Stimulated activated CD8-positive, alpha-beta memory T cell treated with anti-CD3 and anti-CD28 coated beads, Interleukin-7, amount 100 ng/mL, for 48 hours (primary cell): ENCODE results near the gene PPP2R3B.

Experiments
- DNase-seq, 2 donors: peaks; one replicate each; pipeline ENCODE4 v3.0.0-alpha.2; 2020; ENCODE audit warnings: low read depth in 1 of 2; ENCODE audit errors: extremely low read depth in 1 of 2

The PPP2R3B gene

DNA sequence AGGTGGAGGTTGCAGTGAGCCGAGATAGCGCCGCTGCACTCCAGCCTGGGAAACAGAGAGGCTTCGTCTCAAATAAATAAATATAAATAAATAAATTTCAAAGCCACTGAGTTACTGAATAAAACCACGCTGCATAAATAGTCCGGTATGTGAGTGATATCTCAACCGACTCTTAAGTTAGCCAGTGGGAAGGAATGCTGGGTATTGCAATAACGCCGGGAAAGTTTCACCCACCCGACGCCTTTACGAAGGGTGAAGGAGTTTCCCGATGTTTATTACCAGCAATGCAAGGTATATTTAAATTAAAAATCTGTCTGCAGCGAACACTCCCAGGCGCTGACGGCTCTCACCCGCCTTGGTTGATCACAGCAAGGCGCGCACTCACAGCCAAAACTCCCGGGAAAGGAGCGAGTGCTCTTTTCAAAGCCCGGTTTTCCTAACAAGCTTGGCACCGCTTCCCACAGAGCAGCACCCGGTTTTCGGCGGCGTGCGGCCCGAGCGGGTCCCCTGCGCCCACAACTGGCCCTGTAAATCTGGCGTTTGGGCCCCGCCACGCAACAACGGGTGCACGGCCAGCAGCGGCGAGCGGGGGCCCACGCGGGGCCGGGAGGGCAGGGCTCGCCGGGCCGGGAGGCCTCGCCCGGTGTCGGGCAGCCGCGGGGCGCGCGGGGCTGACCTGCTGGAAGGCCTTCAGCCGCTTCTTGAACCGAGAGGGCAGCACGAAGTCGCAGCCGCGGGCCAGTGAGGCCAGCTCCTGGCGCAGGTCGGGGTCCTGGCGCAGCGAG is 13.7 kb downstream of the PPP2R3B start:
- no peak for DNase-seq

DNA sequence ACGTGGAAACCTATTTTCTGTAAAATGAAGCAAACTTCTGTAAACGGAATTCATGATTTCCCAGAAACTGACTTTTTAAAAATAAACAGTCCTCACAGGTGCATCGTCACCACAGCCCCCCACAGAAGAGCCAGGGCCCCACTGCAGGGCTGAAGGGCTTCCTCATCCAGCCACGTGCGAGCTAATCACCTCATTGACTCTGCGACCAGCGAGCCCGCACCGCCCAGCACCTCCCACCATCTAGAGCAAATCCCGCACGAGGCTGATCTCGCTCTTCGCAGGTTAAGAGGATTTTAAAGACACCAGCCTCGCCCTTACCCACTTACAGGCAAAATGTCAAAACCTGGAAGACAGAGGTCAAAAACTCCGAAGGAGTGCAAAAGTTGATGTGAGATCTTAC is 14.8 kb downstream of the PPP2R3B start:
- no peak for DNase-seq

DNA sequence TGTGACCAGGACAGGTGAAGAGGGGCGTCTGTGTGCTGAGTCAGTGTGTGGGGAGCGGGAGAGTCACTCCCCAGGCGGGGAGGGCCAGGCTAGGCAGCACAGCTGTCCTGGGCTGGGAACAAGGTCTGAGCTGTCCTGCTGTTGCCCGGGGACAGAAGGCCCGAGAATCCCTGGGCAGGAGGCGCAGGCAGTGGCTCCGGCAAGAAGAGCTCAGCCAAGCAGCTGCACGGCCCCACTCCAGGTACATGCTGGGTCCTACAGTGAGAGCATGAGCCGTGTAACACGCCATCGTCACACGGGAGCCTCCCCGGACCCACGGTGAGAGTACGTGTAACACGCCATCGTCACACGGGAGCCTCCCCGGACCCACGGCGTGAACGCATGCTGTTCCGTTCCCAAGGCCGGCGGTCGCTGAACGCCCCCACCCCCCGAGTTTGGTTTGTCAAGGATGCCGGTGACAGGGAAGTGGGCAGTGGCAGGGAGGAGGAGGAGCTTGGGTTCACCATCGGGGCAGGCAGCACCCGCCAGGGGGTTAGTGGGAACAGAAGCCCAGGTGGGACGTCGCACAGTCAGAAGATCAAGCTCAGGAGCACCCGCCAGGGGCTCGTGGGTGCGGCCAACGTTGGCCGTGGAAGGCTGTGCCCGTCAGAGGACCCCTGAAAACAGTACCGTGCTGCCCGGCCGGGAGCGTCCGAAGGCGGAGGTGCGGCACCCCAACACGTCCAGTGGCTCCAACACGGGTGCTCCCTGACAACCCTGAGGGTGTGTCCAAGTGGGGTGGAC is 15.6 kb downstream of the PPP2R3B start:
- DNase-seq, result no peak

DNA sequence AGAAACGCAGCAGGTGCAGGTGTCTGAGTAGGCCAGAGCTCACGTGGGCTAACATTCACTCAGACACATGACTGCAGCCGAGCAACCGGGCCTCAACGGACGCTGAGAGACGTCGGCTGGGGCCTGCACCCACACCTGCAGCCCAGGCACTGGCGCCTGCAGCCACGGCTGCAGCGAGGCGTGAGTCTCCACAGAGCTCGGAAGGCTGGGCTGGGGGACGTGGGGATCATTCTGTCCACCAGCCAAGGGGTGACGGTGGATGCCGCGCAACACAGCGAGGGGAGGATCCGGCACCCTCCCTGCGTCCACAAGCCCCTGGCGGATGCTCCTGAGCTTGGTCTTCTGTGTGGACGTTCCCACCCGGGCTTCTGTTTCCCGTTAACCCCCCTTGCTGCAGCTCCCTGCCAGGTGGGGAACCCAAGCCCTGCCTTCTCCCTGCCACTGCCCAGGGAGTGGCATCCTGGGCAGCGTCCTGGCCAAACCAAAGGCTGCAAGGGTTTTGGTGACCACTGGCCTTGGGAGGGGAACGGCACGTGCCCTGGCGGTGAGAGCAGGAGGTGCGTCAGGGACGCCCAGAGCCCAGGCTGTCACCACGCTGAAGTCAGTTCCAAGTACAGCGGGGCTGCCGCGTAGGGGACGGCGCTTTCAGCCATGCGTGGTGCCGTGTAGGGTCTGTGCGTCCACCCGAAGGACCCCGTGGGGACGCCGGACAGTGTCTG is 16.3 kb downstream of the PPP2R3B start:
- no peak for DNase-seq

DNA sequence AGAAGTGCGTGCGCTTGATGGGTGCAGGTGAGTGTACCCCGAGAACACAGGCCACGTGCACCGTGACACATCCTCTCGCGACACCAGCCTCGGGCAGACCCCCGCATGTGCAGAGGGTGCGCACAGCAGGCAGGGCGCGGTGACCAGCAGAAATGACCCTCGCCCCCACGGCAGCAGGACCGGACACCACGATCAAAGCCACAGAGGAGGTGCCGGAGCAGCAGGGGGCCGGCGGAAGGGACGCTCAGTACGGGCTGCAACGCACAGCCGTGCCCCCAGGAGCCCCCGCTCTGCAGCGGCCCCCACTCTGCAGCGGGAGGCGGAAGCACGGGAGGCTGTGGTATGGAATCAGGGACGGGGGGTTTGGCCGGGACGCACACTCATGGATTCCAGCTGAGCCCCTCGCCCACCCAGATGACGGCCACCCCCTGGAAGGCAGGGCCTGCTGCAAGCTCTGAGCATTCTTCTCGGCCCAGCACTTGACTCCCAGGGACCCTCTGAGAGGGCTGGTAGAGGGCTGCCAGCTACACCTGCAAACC is 17.1 kb downstream of the PPP2R3B start:
- no peak for DNase-seq

DNA sequence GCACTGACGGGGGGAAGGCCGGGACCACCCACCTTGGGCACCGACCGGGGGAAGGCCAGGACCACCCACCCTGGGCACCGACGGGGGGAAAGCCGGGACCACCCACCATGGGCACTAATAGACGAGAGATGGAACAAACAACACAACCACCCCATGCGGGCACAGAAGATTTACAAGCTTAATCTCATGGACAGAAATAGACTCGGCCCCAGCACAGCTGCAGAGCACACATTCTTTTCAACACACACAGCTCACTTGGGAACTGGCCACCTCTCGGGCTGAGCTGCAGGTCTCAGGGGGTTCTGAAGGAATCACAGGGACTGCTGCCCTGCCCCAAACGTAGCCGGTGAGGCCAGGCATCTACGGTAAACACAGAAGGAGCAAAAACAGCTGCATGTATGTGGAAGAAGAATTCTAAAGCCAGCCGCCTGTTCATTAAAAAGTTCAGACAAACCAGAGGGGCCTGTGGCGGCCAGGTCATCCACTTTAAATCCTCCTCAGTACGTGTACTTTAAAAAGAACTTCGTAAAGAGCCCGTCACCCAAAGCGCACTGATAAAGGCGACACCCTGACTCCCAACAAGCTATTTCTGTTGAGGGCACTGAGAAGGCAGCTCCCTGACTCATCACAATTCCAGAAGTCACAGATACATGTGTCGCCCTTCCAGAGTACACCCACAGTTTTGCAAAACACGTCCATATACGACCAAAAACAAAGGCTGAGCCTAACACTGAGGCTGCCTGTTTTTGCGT is 17.7 kb downstream of the PPP2R3B start:
- no peak for DNase-seq

DNA sequence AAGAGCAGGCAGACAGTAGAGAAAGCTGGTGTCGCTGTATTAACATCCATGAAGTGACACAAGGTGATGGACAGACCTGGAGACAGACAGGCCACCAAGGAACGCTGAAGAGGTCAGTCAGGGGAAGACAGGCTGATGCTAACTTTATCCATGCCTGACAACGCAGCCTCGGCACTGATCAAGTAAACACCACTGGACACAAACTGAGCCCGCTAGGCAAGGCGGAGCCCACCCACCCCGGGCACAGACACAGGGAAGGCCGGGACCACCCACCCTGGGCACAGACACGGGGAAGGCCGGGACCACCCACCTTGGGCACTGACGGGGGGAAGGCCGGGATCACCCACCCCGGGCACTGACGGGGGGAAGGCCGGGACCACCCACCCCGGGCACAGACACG is 18.8 kb downstream of the PPP2R3B start:
- no peak for DNase-seq

DNA sequence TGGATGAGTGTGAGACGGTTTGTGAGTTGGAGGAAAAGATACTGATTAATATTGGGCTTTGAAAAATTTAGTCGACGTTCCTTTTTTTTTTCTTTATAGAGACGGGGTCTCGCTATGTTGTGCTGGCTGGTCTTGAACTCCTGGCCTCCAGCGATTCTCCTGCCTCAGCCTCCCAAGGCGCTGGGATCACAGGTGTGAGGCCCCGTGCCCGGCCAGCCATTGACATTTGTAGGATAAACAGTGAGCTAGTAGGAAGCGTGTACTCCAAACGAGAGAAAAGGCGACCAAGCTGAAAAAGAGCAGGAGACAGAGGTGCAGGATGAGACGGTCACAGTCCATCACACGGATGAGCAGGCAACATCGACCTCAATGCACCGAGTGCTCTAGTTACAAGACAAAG is 19.4 kb downstream of the PPP2R3B start:
- DNase-seq, result no peak

DNA sequence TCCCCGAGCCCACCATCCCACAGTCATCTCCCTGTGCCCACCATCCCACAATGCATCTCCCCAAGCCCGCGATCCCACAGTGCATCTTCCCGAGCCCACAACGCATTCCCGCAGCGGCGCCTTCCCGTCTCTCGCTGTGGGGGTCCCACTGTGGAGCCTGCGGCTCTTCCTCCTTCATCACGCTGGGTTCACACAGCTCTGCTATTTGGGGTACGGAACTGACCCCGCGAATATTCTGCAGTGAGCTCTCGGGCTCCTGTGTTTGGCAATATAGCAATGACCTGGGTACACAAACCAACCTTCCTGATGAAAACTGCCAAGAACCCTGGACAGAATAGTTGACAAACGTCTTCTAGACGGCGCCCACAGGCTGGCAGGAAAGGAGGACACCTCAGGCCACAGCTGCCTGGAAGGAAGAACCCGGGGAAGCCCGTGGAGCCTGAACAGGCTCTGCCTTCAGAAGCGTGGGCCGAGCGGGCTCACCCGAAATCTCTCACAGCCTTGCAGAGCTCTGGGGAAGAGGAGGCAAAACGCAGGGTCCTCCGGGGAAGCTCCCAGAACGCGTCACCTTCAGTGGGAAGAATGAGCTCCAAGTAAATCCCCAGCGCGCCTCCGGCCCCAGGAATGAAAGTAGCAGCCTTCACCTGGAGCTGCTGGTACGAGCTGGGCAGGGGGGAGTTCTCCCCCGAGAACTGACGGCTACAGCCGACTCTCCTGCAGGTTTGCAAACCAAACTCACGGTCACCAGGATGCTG is 22.9 kb downstream of the PPP2R3B start:
- no peak for DNase-seq

DNA sequence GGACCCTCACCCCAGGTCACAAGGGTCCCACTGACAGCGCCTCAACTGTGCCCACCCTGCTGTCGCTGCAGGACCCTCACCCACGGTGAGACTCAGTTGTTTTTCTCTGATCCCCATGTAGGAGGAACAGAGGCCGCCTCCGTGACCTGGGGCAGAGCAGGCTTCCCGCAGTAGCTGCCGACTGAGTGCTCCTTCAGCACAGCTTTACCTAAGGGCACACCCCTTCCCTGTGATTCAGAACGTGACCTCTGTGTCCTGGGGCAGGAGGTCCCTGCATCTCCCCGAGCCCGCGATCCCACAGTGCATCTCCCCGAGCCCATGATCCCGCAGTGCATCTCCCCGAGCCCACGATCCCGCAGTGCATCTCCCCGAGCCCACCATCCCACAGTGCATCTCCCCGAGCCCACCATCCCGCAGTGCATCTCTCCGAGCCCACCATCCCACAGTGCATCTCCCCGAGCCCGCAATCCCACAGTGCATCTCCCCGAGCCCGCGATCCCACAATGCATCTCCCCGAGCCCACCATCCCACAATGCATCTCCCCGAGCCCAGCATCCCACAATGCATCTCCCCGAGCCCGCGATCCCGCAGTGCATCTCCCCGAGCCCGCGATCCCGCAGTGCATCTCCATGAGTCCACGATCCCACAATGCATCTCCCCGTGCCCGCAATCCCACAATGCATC is 23.6 kb downstream of the PPP2R3B start:
- DNase-seq, result no peak

DNA sequence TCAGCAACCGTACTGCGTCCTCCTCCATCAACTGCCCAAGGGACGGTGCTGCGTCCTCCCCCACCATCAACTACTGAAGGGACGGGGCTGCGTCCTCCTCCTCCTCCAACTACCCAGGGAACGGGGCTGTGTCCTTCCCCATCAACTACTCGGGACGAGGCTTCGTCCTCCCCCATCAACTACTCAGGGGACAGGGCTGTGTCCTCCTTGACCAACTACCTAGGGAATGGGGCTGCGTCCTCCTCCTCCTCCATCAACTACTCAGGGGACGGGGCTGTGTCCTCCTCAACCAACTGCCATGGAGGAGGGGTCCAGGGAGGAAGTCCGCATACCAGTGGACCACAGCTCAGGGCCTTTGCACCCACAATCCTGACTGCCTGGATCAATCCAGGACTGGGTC is 24.4 kb downstream of the PPP2R3B start:
- DNase-seq, result no peak

DNA sequence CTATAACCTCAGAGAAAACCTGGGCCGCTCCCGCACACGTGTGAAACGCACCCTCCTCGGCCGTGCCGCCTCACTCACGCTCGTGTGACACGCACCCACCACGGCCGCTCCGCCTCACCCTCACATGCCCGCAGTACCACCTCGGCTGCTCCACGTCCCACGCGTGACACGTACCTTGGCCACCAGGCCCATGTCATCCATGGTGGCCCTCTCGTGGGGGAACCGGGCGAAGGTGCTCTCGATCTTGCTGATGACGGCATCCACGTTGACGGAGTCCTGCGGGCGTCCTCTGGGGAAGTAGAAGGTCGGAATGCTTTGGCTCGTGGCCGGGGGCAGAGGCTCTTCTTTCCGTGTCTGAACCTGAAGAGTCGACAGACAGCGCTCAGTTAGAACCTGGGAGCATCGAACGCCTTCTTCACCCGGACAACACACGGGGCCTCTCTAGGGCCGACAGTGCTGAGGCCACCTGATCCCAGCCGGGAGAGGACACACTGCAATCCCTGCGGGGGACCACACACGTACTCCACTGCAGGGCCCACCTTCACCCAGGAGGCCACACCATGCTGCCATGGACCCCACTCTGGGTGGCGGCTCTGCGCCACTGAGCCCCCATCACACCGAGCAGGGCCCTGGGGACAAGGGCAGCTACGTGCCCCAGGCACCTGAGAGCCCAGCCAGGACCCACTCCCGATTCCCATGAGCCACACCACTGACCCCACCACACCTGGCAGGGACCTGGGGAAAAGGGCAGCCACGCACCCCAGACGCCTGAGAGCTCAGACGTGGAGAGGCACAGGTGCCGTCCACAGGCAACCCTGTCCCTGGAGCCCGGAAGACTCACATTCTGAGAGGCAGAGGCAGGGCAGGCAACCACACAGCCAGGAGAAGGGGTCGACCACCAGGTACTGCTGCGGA is 25.2 kb downstream of the PPP2R3B start:
- DNase-seq, result no peak

DNA sequence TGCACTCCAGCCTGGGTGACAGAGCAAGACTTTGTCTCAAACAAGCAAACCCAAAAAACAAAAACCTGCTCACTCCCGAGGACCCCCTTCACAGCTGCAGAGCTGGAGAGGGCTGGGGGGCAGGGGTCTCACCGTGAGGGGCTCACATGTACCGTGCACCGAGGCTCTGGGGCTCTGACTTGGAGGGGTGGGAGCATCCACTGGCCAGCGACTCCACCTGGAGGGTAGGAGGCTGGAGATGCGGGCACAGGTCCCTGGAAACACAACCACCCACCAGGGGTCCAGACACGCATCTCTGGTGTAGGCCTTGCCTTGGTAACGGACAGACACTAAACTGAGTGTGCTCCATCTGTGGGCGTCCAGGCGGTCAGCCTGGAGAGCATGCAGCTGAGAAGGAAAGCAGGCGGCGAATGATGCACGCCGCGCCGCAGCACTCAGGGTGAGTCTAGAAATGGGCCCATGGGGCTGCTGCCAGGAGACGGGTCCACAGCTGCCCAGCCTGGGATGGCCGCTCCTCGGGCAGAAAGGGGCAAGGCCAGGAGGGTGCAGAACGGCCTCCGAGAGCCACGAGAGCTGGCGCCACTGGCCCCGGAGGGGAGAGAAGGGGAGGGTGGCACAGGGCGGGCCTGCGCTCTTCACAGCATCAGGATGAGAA is 26.1 kb downstream of the PPP2R3B start:
- no peak for DNase-seq

DNA sequence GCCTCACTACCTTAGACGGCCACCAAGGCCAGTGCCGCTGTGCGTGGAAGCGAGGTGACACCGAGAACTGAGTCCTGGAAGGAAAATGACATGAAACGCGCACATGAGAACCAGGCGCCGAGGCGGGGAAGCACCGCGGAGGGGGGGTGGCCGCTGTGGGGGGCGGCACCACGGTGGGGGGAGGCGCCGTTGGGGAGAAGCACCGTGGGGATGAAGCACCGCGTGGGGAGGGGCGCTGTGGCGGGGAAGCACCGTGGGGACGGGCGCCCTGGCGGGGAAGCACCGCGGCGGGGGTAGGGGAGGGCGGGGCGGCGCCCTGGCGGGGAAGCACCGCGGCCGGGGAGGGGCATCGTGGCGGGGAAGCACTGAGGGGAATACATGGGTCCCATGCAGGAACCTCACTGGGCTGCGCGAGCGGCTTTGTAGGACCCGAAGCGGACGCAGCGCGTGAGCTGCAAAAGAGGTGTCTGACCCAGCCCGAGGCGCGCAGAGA is 28.0 kb downstream of the PPP2R3B start:
- DNase-seq, result no peak

DNA sequence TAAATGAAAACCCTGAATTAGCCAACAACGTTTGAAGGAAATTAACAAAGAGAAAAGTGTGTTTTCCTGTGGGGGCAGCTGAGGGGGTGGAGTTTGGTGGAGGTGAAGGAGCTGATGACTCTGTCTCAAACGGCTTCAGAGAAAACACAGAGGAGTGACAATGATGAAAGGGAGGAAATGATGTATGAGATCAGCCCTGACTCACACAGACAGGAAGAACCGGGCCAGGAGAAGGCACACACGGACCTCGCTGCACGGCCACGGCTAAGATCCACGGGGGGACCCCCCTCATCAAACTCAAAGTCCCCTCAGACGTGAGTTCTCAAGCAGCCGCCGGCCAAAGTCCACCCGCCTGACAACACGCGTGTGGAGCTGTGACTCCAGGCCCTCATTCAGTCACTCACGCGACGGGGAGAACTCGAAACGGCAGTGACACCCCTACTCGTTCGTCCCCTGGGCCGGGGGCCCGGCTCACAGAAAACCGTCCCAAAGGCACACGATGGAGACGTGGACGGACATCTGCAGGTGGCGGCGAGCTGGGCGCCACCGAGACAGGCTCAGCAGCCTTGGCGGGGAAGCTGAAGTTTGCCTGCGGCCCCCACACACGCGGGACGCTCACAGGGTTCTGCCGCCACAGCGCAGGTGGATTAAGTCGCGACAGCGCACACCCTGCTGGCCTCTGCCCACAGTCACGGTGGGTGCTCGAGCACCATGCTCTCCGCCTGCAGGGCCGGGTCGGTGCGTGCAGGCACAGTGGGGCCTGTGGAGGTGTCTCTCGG is 28.8 kb downstream of the PPP2R3B start:
- peak in 1 of 2 donors; percentile 20 for DNase-seq

DNA sequence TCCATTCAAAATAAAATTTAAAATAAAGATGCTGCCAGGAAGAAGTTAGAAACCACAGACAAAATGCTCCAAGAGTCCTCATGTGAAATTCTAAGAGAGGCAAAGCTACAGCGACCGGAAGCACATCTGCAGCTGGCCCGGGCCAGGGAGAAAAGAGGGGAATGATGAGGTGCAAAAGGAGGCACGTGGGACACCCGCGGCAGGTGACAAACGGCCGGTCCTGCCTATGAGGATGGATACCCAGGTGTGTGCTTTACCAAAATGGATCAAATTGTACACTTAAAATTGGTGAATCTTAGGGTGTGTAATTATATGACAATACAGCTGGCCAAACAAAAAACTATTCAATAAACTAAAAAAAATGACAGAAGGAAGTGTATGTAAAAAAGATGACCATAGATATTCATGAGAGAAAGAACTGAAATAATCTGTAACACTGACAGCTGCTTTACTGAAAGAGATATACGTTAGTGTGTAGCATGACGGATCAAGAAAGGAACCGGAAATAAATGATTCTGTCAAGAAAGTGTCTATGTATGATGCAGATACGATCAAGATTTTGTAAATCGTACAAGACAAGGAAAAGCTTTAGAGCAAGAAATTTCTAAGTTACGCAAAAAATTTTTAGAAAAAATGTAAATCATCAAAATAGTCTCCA is 29.5 kb downstream of the PPP2R3B start:
- no peak for DNase-seq
